Prostate gland (tissue), 2 donors: ENCODE results near the gene IDH2. TPM values are rescaled to one million over a fixed set of nuclear protein-coding genes. Genes with fewer than 3 reads are reported as not detected.
A peak's percentile ranks its signal among the peaks of the same experiment; 100 is the strongest.
"Not testable (repeated sequence)": the region's sequence is repeated elsewhere in the genome, so short reads cannot be mapped to it uniquely, and the experiment has no call there.

Experiments used
- DNase-seq: peaks from one replicate; pipeline ENCODE4 v3.0.0-alpha.2; 2019; ENCODE audit warnings: low spot score
- H3K27ac ChIP-seq, 2 donors: fragments of 200-600 bp; sonication (generic); 2 replicates each; pipeline ENCODE4 v1.5.1; 2017 to 2019
- H3K27me3 ChIP-seq: fragments of 200-600 bp; sonication (generic); replicated peaks from 2 replicates; pipeline ENCODE4 v1.5.1; 2019; ENCODE audit not compliant: insufficient read depth
- H3K36me3 ChIP-seq, 2 donors: fragments of 200-600 bp; sonication (generic); 1 replicate in 1 of 2; 2 replicates in 1 of 2; pipeline versions ENCODE4 v1.5.1 to v1.8.1; 2017 to 2019
- H3K4me1 ChIP-seq: fragments of 200-600 bp; sonication (generic); replicated peaks from 2 replicates; pipeline ENCODE4 v1.5.1; 2019
- H3K4me3 ChIP-seq, 2 donors: fragments of 200-600 bp; sonication (generic); 2 replicates each; pipeline ENCODE4 v1.5.1; 2017 to 2019
- H3K9me3 ChIP-seq: fragments of 200-600 bp; sonication (generic); 2 replicates; pipeline ENCODE4 v1.5.1; 2017
- CTCF ChIP-seq, 4 experiments: fragments of 200-600 bp in 2 of 4; fragments of 450-650 bp in 2 of 4; sonication (generic) in 2 of 4; IDR thresholded peaks; 1 replicate in 3 of 4; 2 replicates in 1 of 4; pipeline ENCODE4 v1.5.1; 2016 to 2019; ENCODE audit warnings: antibody characterized with exemption in 4 of 4, mild to moderate bottlenecking in 2 of 4, moderate library complexity in 2 of 4
- POLR2A ChIP-seq: fragments of 450-650 bp; IDR thresholded peaks from one replicate; pipeline ENCODE4 v1.6.1; 2016; ENCODE audit warnings: antibody characterized with exemption, mild to moderate bottlenecking
- POLR2AphosphoS5 ChIP-seq: sonication (generic); formaldehyde crosslinking; IDR thresholded peaks from one replicate; pipeline ENCODE4 v1.6.1; 2017; ENCODE audit warnings: antibody characterized with exemption
- WGBS: methylation state at CpG from one replicate; pipeline ENCODE4 v1.1.5; 2018; 5-methylcytosine and 5-hydroxymethylcytosine counted together
- intact Hi-C: fragments of 100-400 bp; cut with DNase I; formaldehyde crosslinking; loops from one replicate; pipeline ENCODE4 v1.14.2; 2022
- total RNA-seq, 2 donors: library from RNA; depleted of rRNA; stranded (reverse); fragments of >200 nt; gene quantifications; one replicate each; pipeline ENCODE4 v1.1.0, GENCODE V29; 2016

Gene IDH2
- total RNA-seq, result 100 to 1,000 TPM in 1 of 2 donors, 10 to 100 TPM in 1; 98.1 to 190 TPM

GRCh38 chr15:90101969-90102890 lies at the start of gene IDH2:
TSS of gene IDH2 (minus strand) at chr15:90102468. CDS start at chr15:90102390, 78 bp downstream.
- Histone ChIP-seq H3K4me1 (peaks cover 27% of the 10 kb centered on the region), H3K4me3 (peak within 1 kb of the TSS; percentile 96 to 99), H3K9me3 (no peaks in the 10 kb centered on the region), H3K27ac (peak within 1 kb of the TSS; percentile 92 to 99), H3K36me3 (no peaks in the 10 kb centered on the region), H3K27me3 (no peaks in the 10 kb centered on the region)
- WGBS, result under 1% methylated on average over 94 of the region's 104 CpGs
- DNase-seq, result peak; percentile 82
- intact Hi-C loops, result loop anchor here (5.0 kb wide), 1 partner anchor 50 kb away; no protein-coding TSS in a partner anchor
- TF ChIP-seq CTCF (IDR thresholded peaks at IDR 0.05) (peak in 2 of 4 experiments; percentile 14 to 36), POLR2AphosphoS5 (peak; percentile 57), POLR2A (peak; percentile 96)

- H3K27me3 ChIP-seq, H3K9me3 ChIP-seq, H3K36me3 ChIP-seq, DNase-seq, H3K4me3 ChIP-seq: not testable (repeated sequence)
- H3K27ac ChIP-seq, result peak overlapping the region; percentile 84
- 95% methylated on average over 10 of the region's 10 CpGs for WGBS
- H3K4me1 ChIP-seq, result peaks cover 21% of the 10 kb centered on the region
- intact Hi-C loops, result loop anchor here (5.0 kb wide), 1 partner anchor 48 kb away; the partner anchor contains the start of gene IDH2
Observed at GRCh38 chr15:90150551-90150950, 48.3 kb upstream of the IDH2 start.

- no peaks in the 10 kb centered on the region for H3K27me3 ChIP-seq
- intact Hi-C loops, result loop anchor here (5.0 kb wide), 1 partner anchor 47 kb away; the partner anchor contains the start of gene IDH2
- H3K4me1 ChIP-seq, result peaks cover 21% of the 10 kb centered on the region
- no peaks in the 10 kb centered on the region for H3K9me3 ChIP-seq
- no peak for TF ChIP-seq POLR2AphosphoS5
- no peak for TF ChIP-seq POLR2A
- no peak for TF ChIP-seq CTCF (IDR thresholded peaks at IDR 0.05)
- DNase-seq, result no peak
- no peak overlapping the region for H3K4me3 ChIP-seq
- 75% methylated on average over 14 of the region's 14 CpGs for WGBS
- no peaks in the 10 kb centered on the region for H3K36me3 ChIP-seq
- peak overlapping the region; percentile 84 for H3K27ac ChIP-seq
Observed at GRCh38 chr15:90149609-90150340, 47.5 kb upstream of the IDH2 start.

GRCh38 chr15:90146198-90146761 lies 44.0 kb upstream of the IDH2 start:
- DNase-seq, H3K27ac ChIP-seq, H3K9me3 ChIP-seq, H3K36me3 ChIP-seq, intact Hi-C loops, H3K4me3 ChIP-seq, H3K27me3 ChIP-seq: not testable (repeated sequence)
- peaks cover 16% of the 10 kb centered on the region for H3K4me1 ChIP-seq
- 94% methylated on average over 7 of the region's 7 CpGs for WGBS

- TF ChIP-seq POLR2AphosphoS5 (no peak), POLR2A (no peak), CTCF (IDR thresholded peaks at IDR 0.05) (no peak)
- no peaks in the 10 kb centered on the region for H3K27me3 ChIP-seq
- 91% methylated on average over 4 of the region's 4 CpGs for WGBS
- no peak overlapping the region for H3K4me3 ChIP-seq
- no peaks in the 10 kb centered on the region for H3K9me3 ChIP-seq
- no peaks in the 10 kb centered on the region for H3K36me3 ChIP-seq
- no peak overlapping the region for H3K27ac ChIP-seq
- peaks cover 12% of the 10 kb centered on the region for H3K4me1 ChIP-seq
- intact Hi-C loops, result no loop called here
- no peak for DNase-seq
Observed at GRCh38 chr15:90145761-90146160, 43.5 kb upstream of the IDH2 start.
